ENCODE measurements around the gene CHST5.
"Not testable (repeated sequence)": the region's sequence is repeated elsewhere in the genome, so short reads cannot be mapped to it uniquely, and the experiment has no call there.

The CHST5 gene

GRCh38 chr16:75514296-75514695, 21.6 kb downstream of the CHST5 start:
- Histone ChIP-seq H3K36me3 (ENCODE audit: control insufficient read depth, insufficient read depth, low read length) (no peaks in the 10 kb centered on the region), H3K4me3 (ENCODE audit: low read length) (no peak overlapping the region), H3K27ac (ENCODE audit: low read length) (no peak overlapping the region), H3K27me3 (ENCODE audit: control insufficient read depth, insufficient read depth, low read length) (no peaks in the 10 kb centered on the region), H3K9me3 (ENCODE audit: control insufficient read depth, insufficient read depth, low read length) (no peaks in the 10 kb centered on the region), H3K4me1 (ENCODE audit: control insufficient read depth, insufficient read depth, low read length) (no peaks in the 10 kb centered on the region)
- DNase-seq (ENCODE audit: low read depth, low spot score), result no peak
- no CpG with 5 or more reads among the region's 11 CpGs for WGBS (ENCODE audit: insufficient coverage, insufficient read length)

GRCh38 chr16:75506574-75506973, 29.3 kb downstream of the CHST5 start:
- no peak for DNase-seq (ENCODE audit: low read depth, low spot score)
- no peak overlapping the region for H3K4me3 ChIP-seq (ENCODE audit: low read length)
- H3K36me3 ChIP-seq (ENCODE audit: control insufficient read depth, insufficient read depth, low read length), result no peaks in the 10 kb centered on the region
- no peaks in the 10 kb centered on the region for H3K4me1 ChIP-seq (ENCODE audit: control insufficient read depth, insufficient read depth, low read length)
- no peak overlapping the region for H3K27ac ChIP-seq (ENCODE audit: low read length)
- H3K27me3 ChIP-seq (ENCODE audit: control insufficient read depth, insufficient read depth, low read length), result no peaks in the 10 kb centered on the region
- no peaks in the 10 kb centered on the region for H3K9me3 ChIP-seq (ENCODE audit: control insufficient read depth, insufficient read depth, low read length)
- no CpG with 5 or more reads among the region's 7 CpGs for WGBS (ENCODE audit: insufficient coverage, insufficient read length)

- H3K4me1 ChIP-seq (ENCODE audit: control insufficient read depth, insufficient read depth, low read length), result no peaks in the 10 kb centered on the region
- no peaks in the 10 kb centered on the region for H3K36me3 ChIP-seq (ENCODE audit: control insufficient read depth, insufficient read depth, low read length)
- H3K4me3 ChIP-seq (ENCODE audit: low read length), result no peak overlapping the region
- DNase-seq (ENCODE audit: low read depth, low spot score), result no peak
- no CpG with 5 or more reads among the region's 3 CpGs for WGBS (ENCODE audit: insufficient coverage, insufficient read length)
- H3K9me3 ChIP-seq (ENCODE audit: control insufficient read depth, insufficient read depth, low read length), result no peaks in the 10 kb centered on the region
- no peak overlapping the region for H3K27ac ChIP-seq (ENCODE audit: low read length)
- no peaks in the 10 kb centered on the region for H3K27me3 ChIP-seq (ENCODE audit: control insufficient read depth, insufficient read depth, low read length)
Observed at GRCh38 chr16:75506107-75506506, 29.8 kb downstream of the CHST5 start.

- no peaks in the 10 kb centered on the region for H3K9me3 ChIP-seq (ENCODE audit: control insufficient read depth, insufficient read depth, low read length)
- DNase-seq (ENCODE audit: low read depth, low spot score), result no peak
- no peak overlapping the region for H3K4me3 ChIP-seq (ENCODE audit: low read length)
- WGBS (ENCODE audit: insufficient coverage, insufficient read length), result no CpG with 5 or more reads among the region's 1 CpG
- H3K36me3 ChIP-seq (ENCODE audit: control insufficient read depth, insufficient read depth, low read length), result no peaks in the 10 kb centered on the region
- no peak overlapping the region for H3K27ac ChIP-seq (ENCODE audit: low read length)
- no peaks in the 10 kb centered on the region for H3K27me3 ChIP-seq (ENCODE audit: control insufficient read depth, insufficient read depth, low read length)
- no peaks in the 10 kb centered on the region for H3K4me1 ChIP-seq (ENCODE audit: control insufficient read depth, insufficient read depth, low read length)
Observed at GRCh38 chr16:75503801-75504200, 32.1 kb downstream of the CHST5 start.

GRCh38 chr16:75502916-75503605, 32.8 kb downstream of the CHST5 start:
- no CpG with 5 or more reads among the region's 4 CpGs for WGBS (ENCODE audit: insufficient coverage, insufficient read length)
- no peak for DNase-seq (ENCODE audit: low read depth, low spot score)
- H3K4me3 ChIP-seq (ENCODE audit: low read length), result no peak overlapping the region

GRCh38 chr16:75501820-75502219, 34.1 kb downstream of the CHST5 start:
- WGBS (ENCODE audit: insufficient coverage, insufficient read length), result no CpG with 5 or more reads among the region's 6 CpGs
- DNase-seq (ENCODE audit: low read depth, low spot score); H3K4me1 ChIP-seq (ENCODE audit: control insufficient read depth, insufficient read depth, low read length); H3K4me3 ChIP-seq (ENCODE audit: low read length); H3K27ac ChIP-seq (ENCODE audit: low read length); H3K36me3 ChIP-seq (ENCODE audit: control insufficient read depth, insufficient read depth, low read length); H3K9me3 ChIP-seq (ENCODE audit: control insufficient read depth, insufficient read depth, low read length); H3K27me3 ChIP-seq (ENCODE audit: control insufficient read depth, insufficient read depth, low read length): not testable (repeated sequence)

More at GRCh38 chr16:75502916-75503605, 32.8 kb downstream of the CHST5 start:
- Histone ChIP-seq H3K4me1 (ENCODE audit: control insufficient read depth, insufficient read depth, low read length) (no peaks in the 10 kb centered on the region), H3K27me3 (ENCODE audit: control insufficient read depth, insufficient read depth, low read length) (no peaks in the 10 kb centered on the region), H3K27ac (ENCODE audit: low read length) (no peak overlapping the region), H3K9me3 (ENCODE audit: control insufficient read depth, insufficient read depth, low read length) (no peaks in the 10 kb centered on the region), H3K36me3 (ENCODE audit: control insufficient read depth, insufficient read depth, low read length) (no peaks in the 10 kb centered on the region)

GRCh38 chr16:75501359-75501758, 34.5 kb downstream of the CHST5 start:
- H3K9me3 ChIP-seq (ENCODE audit: control insufficient read depth, insufficient read depth, low read length), result no peaks in the 10 kb centered on the region
- no peak for DNase-seq (ENCODE audit: low read depth, low spot score)
- H3K27me3 ChIP-seq (ENCODE audit: control insufficient read depth, insufficient read depth, low read length), result no peaks in the 10 kb centered on the region
- H3K27ac ChIP-seq (ENCODE audit: low read length), result no peak overlapping the region
- WGBS (ENCODE audit: insufficient coverage, insufficient read length), result no CpG with 5 or more reads among the region's 5 CpGs
- no peaks in the 10 kb centered on the region for H3K4me1 ChIP-seq (ENCODE audit: control insufficient read depth, insufficient read depth, low read length)
- no peaks in the 10 kb centered on the region for H3K36me3 ChIP-seq (ENCODE audit: control insufficient read depth, insufficient read depth, low read length)
- no peak overlapping the region for H3K4me3 ChIP-seq (ENCODE audit: low read length)

GRCh38 chr16:75498605-75499322, 37.1 kb downstream of the CHST5 start:
- not testable (repeated sequence) for H3K27ac ChIP-seq (ENCODE audit: low read length); H3K4me1 ChIP-seq (ENCODE audit: control insufficient read depth, insufficient read depth, low read length); H3K4me3 ChIP-seq (ENCODE audit: low read length); DNase-seq (ENCODE audit: low read depth, low spot score); H3K9me3 ChIP-seq (ENCODE audit: control insufficient read depth, insufficient read depth, low read length); H3K27me3 ChIP-seq (ENCODE audit: control insufficient read depth, insufficient read depth, low read length); H3K36me3 ChIP-seq (ENCODE audit: control insufficient read depth, insufficient read depth, low read length)
- WGBS (ENCODE audit: insufficient coverage, insufficient read length), result no CpG with 5 or more reads among the region's 13 CpGs

GRCh38 chr16:75497558-75497957, 38.4 kb downstream of the CHST5 start:
- no peak overlapping the region for H3K27ac ChIP-seq (ENCODE audit: low read length)
- no peak for DNase-seq (ENCODE audit: low read depth, low spot score)
- H3K36me3 ChIP-seq (ENCODE audit: control insufficient read depth, insufficient read depth, low read length), result no peaks in the 10 kb centered on the region
- no peaks in the 10 kb centered on the region for H3K9me3 ChIP-seq (ENCODE audit: control insufficient read depth, insufficient read depth, low read length)
- WGBS (ENCODE audit: insufficient coverage, insufficient read length), result no CpG with 5 or more reads among the region's 4 CpGs
- no peak overlapping the region for H3K4me3 ChIP-seq (ENCODE audit: low read length)
- no peaks in the 10 kb centered on the region for H3K4me1 ChIP-seq (ENCODE audit: control insufficient read depth, insufficient read depth, low read length)
- H3K27me3 ChIP-seq (ENCODE audit: control insufficient read depth, insufficient read depth, low read length), result no peaks in the 10 kb centered on the region

GRCh38 chr16:75495076-75495674, 40.7 kb downstream of the CHST5 start, which contains the start of gene CHST6:
TSS of gene CHST6 (minus strand) at chr16:75495441. CDS start at chr16:75479828, 15,613 bp downstream.
- no peak within 1 kb of the TSS for H3K27ac ChIP-seq (ENCODE audit: low read length)
- DNase-seq (ENCODE audit: low read depth, low spot score), result peak; percentile 57
- H3K4me1 ChIP-seq (ENCODE audit: control insufficient read depth, insufficient read depth, low read length), result no peaks in the 10 kb centered on the region
- WGBS (ENCODE audit: insufficient coverage, insufficient read length), result no CpG with 5 or more reads among the region's 43 CpGs
- no peaks in the 10 kb centered on the region for H3K9me3 ChIP-seq (ENCODE audit: control insufficient read depth, insufficient read depth, low read length)
- peak within 1 kb of the TSS; percentile 62; the same call in 1 of the 2 replicates for H3K4me3 ChIP-seq (ENCODE audit: low read length)
- no peaks in the 10 kb centered on the region for H3K27me3 ChIP-seq (ENCODE audit: control insufficient read depth, insufficient read depth, low read length)
- H3K36me3 ChIP-seq (ENCODE audit: control insufficient read depth, insufficient read depth, low read length), result no peaks in the 10 kb centered on the region

All from iPS DF 6.9 (cell line).